GM18867 (cell line): ENCODE results near the gene SFXN2.
A peak's percentile ranks its signal among the peaks of the same experiment; 100 is the strongest.
"Not testable (repeated sequence)": the region's sequence is repeated elsewhere in the genome, so short reads cannot be mapped to it uniquely, and the experiment has no call there.

ENCODE experiments used
- ATAC-seq: cut with Tn5 transposase; IDR thresholded peaks from one replicate; pipeline ENCODE4 v1.9.1; 2021; ENCODE audit warnings: mild to moderate bottlenecking, moderate library complexity; ENCODE audit not compliant: unreplicated experiment

SFXN2 gene, protein sequence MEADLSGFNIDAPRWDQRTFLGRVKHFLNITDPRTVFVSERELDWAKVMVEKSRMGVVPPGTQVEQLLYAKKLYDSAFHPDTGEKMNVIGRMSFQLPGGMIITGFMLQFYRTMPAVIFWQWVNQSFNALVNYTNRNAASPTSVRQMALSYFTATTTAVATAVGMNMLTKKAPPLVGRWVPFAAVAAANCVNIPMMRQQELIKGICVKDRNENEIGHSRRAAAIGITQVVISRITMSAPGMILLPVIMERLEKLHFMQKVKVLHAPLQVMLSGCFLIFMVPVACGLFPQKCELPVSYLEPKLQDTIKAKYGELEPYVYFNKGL

GRCh38 chr10:102714621-102715455 is at the start of gene SFXN2:
Gene SFXN2 (plus strand): TSS chr10:102714636. CDS start chr10:102726637, 12,001 bp downstream.
- peak; percentile 21 for ATAC-seq

DNA sequence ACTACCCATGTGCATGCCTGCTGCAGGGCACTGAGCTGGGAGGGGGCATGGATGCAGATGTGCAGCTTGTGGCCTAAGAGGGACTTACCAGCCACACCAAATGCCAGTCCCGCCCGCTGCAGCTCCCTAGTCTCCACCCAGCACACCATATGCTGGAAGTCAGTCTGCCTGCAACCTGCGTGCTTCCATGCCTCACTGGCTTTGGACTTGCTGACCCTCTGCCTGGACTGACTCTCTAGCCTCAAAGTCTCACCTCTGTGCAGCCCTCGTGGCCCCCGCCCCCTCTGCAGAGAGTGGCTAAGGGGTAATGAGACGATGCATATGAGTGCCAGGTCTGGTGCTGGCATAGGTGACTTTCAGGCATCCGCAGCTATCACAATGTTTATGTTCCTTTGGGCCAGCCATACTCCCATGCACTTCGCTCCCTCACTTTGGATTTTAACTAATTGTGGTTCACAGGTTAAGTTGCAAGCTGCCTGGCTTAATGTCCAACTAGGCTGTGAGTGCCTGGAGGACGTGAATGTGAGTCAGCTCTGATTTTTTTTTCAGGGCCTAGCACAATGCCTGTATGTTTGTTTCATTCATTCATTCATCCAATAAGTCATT is 48.4 kb upstream of the SFXN2 start:
- no peak for ATAC-seq

DNA sequence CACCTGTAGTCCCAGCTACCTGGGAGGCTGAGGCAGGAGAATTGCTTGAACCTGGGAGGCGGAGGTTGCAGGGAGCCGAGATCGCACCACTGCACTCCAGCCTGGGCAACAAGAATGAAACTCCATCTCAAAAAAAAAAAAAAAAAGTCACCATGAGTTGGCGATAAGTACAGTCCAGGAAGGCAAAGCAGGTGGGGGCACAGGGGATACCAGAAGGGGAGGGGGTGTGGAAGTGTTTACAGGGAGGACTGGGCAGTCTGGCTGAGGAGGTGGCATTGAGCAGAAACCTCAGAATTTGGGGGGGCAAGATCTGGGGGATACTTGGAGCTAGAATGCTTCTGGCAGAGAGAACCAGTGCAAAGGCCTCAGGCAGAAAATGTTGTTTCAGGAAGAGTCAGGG is 47.0 kb upstream of the SFXN2 start:
- not testable (repeated sequence) for ATAC-seq

DNA sequence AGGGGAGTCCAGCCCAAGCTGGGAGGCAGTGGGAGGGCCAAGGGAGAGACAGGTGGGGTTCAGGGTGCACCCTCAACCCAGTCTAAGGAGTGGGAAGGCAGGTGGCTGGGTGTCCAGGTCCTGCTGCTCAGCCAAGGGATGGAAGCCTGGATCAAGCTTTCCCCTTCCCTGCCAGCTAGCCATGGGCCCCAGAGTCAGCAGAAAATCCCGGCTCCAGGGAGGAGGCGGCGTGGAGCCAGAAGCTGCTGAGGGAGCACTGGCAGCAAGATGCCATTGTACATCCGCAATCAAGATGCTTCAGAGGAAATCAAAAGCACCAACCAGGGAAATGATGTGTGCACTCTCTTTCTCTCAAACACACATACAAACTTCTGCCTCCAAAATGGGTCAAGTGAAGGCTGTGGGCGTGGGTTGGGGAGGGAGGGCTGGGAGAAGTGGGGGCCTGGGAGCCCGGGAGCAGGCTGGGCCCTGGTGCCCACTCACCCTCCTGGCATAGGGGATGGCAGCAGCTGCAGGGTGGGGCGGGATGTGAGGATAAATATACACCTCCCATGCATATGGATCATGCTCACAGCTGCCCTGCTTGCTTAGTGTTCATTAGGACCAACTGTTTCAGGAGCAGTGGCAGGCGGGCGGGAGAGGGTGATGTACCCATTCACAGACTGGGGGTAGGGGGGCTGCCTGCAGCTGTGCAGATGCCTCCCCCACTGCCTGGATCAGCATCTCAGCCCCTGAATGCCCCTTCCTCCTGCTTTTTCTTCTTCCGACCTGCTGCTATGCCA is 45.9 kb upstream of the SFXN2 start:
- ATAC-seq, result no peak

DNA sequence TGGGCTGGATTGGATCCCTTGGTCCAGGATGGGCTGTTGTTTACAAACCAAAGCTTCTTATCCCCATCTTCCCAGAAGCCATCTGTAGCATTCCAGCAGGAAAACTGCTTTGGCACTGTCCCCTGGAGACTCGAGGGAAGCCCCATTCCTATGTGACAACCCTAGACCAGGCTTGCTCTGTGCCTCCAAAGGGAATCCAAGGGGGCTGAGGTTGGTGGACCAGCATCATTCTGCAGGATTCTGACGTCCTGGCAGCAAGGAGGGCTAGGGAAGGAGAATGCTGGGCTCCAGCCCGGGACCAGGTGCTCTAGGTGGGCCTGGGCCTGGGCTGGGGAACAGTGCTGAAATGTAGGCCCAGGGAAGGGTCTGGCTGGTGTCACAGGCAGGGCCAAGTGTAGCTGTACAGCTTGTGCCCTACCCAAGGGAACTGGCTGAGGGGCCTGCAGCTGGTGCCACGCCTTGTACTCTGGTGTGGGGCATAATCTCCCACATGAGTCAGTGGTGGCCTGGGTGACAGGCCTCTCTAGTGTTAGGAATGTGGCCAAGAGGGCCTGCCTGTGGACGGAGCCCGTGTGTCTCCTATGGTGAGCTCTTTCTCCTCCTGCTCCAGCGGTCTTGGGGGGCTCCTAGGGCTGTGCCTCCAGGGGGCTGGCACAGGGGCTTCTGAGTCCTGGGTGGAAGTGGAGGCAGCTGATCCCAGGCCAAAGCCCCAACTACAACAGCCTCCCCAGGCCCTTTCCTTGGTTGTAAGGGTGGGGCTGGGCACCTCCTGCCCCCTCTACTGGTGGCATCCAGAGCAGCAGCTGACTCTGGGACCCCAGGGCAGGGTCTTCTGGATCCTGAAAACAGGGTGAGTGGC is 45.0 kb upstream of the SFXN2 start:
- no peak for ATAC-seq

DNA sequence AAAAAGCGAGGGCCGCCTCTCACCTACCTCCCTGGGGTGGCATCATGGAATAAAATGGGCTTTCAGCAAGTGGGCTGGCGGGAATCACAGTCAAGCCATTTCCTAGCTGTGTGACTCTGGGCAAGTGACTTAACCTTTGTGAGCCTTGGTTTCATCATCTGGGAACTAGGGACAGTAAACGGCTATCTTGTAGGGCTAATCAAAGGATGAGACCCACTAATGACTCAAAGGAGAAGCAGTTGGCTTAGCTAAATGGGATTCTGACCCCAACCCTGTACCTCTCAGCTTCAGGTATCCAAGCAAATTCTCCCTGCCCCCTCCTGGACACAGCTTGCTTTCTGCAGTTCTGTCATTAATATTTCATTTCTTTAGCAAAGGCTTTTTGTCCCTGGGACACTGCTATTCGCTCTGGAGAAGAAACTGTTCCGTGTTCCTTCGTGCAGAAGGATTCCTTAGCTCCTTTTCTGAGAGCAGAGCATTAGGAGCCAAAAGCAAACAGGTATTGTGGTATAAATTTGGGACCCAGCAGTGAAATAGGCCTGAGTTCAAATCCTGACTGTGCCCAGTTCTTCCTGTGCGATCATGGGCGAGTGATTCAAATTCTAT is 44.3 kb upstream of the SFXN2 start:
- no peak for ATAC-seq

DNA sequence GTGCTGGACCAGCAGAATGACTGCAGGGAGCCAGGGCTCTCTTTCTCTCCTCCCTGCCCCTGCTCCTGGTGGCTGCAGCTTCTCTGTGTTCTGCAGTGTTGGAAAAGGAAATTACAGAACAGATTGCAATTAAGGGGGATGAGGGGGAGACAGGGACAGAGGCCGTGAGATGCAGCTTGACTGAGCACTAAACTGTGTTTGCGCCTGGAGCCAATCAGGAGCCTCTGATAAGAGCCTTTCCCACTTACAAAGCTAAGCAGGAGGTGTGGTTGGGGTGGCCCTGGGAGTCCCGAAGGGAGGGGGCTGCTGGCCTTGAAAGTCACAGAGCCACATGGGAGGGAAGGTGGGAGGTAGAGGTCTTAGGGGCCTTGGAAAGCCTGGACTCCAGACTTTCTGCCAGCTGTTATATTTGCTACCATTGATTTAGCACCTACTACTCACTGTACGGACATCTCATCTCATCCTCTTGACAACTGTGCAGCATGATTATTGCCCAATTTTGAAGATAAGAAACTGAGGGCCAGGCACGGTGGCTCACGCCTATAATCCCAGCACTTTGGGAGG is 43.5 kb upstream of the SFXN2 start:
- ATAC-seq, result no peak

DNA sequence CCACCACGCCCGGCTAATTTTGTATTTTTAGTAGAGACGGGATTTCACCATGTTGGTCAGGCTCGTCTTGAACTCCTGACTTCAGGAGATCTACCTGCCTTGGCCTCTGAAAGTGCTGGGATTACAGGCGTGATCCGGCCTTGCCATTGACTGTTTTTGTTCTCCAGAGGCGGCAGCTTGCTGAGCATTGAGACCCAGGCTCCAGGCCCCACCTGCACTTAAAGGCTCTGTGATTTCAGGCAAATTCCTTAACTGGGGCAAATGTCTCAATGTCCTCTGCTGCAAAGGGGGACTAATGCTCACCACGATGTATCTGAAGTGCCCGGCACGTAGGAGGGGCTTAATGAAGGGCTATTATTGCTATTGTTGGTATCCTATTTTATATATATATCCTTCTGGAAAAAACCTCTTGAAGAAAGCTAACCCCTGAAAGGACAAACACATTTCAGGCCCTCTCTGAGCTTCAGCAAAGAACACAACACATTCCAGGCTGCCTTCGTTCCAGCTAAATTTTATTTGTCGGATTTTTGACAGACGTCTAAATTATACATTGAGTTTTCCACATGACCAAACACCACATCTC is 41.1 kb upstream of the SFXN2 start:
- no peak for ATAC-seq

- no peak for ATAC-seq
These were observed 40.5 kb upstream of the SFXN2 start for GRCh38 chr10:102673819-102674511.

GRCh38 chr10:102674566-102674965 is 39.9 kb upstream of the SFXN2 start:
- no peak for ATAC-seq

- no peak for ATAC-seq
These were observed 39.3 kb upstream of the SFXN2 start for GRCh38 chr10:102675011-102675665.

DNA sequence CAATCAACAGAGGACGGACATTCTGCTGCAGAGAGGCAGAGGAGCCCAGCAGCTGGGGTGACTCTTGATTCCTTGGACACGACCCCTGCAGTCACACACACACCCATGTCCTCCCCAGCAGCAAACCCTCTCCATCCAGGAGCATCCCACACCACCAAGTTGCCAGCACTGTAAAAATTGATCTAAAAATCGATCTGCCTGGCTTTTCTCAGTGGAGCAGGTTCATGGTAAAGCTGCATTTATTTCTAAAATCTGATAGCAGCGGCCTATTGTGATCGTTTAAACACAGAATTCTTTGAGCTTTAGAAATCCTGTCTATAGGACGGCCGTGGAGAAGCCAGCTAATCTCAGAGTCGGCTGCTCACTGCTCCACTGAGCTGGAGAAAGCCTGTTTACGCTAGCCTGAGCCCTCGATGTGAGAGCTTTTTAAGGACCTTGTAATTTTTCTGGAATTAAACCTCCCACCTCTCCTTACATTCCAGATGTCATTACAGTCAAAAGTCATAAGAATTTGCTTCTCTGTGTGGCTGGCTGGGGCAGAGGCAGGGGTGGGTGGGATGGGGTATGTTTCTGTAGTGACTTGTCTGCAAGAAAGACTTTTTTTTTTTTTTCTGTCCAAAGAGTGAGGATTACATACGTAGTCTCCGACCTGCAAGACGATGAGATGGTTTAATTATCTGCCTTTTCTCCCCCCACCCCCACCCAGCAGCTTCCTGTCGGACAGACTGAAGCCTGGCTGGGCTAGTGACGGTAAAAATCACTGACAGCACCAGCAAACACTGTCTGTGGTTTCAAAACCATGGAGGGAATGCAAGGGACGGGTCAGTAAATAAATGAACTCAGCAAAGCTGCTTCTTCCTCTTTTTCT is 38.5 kb upstream of the SFXN2 start:
- ATAC-seq, result no peak

- no peak for ATAC-seq
These were observed 37.7 kb upstream of the SFXN2 start for GRCh38 chr10:102676534-102677315.

GRCh38 chr10:102677331-102678067 is 36.9 kb upstream of the SFXN2 start:
- no peak for ATAC-seq

DNA sequence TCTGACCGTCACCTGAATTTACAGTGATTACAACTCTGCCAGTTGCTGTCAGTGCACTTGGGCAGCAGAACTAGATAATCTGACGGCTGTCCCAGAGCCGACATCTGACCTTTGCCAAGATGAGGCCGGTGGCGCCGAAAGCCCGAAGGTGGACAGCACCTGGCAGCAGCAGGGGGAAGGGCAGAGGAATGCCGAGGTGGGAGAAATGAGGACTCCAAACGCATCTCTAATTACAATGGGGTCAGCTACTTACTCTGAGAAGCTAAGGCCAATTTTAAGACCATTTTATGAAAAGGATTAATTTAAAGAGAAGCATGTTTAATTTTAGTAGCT is 36.4 kb upstream of the SFXN2 start:
- ATAC-seq, result no peak
